Mucosa of stomach (tissue), 1 donor: ENCODE results near the gene HLA-DMA.

Experiments used
- H3K27me3 ChIP-seq: one replicate; pipeline ENCODE4 v1.7.0; 2013; ENCODE audit warnings: mild to moderate bottlenecking, low read length; ENCODE audit not compliant: control insufficient read depth, insufficient read depth
- H3K36me3 ChIP-seq: one replicate; pipeline ENCODE4 v1.7.0; 2013; ENCODE audit warnings: low read length; ENCODE audit not compliant: control insufficient read depth, insufficient read depth
- H3K4me1 ChIP-seq: one replicate; pipeline ENCODE4 v1.7.0; 2013; ENCODE audit warnings: mild to moderate bottlenecking, low read length; ENCODE audit not compliant: control insufficient read depth, insufficient read depth
- H3K4me3 ChIP-seq: one replicate; pipeline ENCODE4 v1.7.0; 2013; ENCODE audit warnings: low read length
- H3K9ac ChIP-seq: one replicate; pipeline ENCODE4 v1.7.0; 2013; ENCODE audit warnings: mild to moderate bottlenecking, low read length, moderate library complexity
- H3K9me3 ChIP-seq: one replicate; pipeline ENCODE4 v1.7.0; 2013; ENCODE audit warnings: mild to moderate bottlenecking, low read length, moderate library complexity; ENCODE audit not compliant: control insufficient read depth
- donor health status: Pancreatic carcinoma.

HLA-DMA gene

DNA sequence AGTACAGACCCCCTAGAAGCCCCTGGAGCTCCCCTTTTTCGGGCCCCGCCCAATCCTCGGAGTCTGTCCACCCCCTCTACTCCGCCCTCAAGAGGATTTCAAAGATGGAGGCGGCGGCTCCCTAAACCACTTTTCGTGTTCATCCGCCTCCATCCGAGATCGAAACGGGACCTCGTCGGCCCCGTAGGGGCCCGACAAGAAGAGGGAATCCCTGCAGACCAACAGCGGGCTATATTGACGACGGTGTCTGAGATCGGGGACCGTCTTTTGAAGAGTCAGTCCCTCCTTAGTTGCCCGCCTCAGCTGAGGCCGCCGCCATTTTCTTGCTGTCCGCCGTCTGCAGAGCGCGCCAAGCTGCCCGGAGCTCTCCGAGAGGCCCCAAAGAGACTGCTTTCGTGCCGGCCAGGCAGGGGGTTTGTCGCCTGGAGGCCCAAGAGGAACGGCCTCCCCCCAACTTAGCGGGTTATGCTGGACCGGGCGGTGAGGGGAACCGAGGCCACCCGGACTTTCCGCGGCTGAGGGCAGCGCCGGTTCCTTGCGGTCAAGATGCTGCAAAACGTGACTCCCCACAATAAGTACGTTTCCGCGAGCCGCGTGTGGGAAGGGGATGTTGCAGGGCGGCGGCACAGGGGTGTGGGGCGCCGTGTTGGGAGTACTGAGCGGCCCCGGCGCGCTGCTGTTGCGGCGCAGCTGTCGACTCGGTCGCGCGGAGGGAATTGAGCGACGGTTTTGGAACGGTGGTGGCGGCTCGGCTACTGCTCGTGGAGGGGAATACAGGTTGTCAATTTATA lies 19.7 kb upstream of the HLA-DMA start:
- Histone ChIP-seq H3K4me3 (peak overlapping the region; percentile 82), H3K9me3 (no peaks in the 10 kb centered on the region), H3K4me1 (peaks cover 34% of the 10 kb centered on the region), H3K9ac (peak overlapping the region; percentile 81), H3K36me3 (peaks cover 27% of the 10 kb centered on the region), H3K27me3 (no peaks in the 10 kb centered on the region)

DNA sequence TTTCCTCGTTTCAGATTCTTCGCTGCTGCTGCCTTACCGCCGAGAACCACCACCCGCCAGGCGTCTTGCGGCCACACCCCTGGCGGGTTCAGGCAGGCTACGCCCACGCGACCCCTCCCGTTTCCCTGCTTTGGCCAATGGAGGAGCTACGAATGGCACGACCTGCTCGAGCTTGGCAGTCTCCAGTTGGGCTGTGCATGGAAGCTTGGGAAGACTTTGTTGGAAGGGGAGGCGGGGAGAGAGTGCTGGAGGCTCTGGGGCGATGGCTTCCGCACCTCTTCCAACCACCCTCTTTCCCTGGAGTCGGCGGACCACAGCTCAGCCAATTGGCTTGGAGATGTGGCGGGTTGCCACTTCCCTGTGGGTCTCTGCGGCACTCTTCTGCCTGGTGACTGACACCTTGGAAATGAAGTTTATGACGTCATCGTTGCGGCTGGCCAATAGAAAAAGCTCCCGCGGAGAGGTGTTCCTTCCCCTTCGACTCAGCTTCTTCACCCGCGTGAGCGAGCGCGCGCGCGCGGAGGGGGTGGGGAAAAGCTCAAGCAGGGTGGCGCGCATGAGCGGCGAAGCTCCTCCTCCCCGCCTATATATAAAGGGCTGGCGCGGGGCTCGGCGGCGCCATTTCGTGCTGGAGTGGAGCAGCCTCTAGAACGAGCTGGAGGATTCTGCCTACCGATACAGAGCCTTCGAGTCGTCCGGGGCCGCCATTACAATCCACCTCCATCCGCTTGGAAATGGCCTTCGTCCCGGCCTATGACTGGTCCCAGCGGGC lies 18.9 kb upstream of the HLA-DMA start:
- Histone ChIP-seq H3K36me3 (peaks cover 25% of the 10 kb centered on the region), H3K4me3 (peak overlapping the region; percentile 82), H3K9me3 (no peaks in the 10 kb centered on the region), H3K27me3 (no peaks in the 10 kb centered on the region), H3K4me1 (peaks cover 34% of the 10 kb centered on the region), H3K9ac (peak overlapping the region; percentile 99)

DNA sequence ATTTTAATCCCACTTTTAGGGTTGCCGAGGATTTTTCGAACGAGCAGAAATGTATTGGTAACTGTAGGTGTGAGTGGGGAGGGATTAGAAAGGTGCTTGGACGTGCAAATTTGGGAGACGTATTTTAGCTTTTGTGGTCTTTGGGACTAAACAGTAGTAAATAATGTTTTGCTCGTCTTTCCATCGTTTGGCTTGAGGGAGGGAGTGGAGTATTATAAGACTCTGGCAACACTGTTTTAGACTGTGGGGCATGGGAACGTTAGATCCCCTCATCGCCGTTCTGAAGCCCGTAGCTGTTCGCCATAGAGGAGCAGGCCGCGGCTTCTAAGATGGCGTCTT lies 18.3 kb upstream of the HLA-DMA start:
- Histone ChIP-seq H3K4me3 (peak overlapping the region; percentile 77), H3K9me3 (no peaks in the 10 kb centered on the region), H3K4me1 (peaks cover 30% of the 10 kb centered on the region)

DNA sequence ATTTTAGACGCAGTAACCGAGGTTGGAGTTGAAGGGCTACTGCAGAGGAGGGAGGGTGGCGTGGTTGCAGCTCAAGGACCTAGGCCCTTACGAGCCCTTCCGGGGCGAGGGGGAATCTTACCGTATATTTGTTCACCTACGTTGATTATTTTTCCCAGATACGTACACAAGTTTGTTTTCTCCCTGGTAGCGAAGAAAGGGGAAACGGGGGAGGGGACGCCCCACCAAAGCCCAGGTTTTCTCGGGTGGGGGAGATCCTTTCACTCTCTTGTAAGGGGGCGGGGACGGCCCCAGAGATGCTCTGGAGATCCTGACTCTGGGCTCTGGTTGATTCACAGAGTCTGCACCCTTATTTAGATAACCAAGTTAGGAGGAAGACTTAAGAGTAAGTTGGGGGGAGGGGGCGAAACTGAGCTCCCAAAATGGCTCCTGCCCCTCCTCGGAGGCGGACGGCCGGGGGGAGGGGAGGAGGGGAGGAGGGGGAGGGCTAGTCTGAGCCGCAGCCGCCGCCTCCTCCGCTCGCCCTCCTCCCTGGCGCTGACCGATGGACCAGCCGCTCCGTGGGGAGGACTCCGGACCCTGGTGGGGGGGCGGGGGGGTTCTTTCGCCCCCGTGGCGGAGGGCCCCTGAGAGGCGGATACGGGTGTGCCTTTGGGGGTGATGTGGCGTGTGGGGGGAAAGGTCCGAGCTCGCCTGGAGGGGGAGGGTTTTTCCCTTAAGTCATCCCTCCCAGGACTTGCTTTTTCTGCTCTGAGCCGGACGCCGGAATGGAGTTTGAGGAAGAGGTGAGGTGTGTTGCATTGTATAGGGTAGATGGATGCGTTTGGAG lies 17.7 kb upstream of the HLA-DMA start:
- peaks cover 25% of the 10 kb centered on the region for H3K36me3 ChIP-seq
- peak overlapping the region; percentile 99 for H3K9ac ChIP-seq
- no peaks in the 10 kb centered on the region for H3K27me3 ChIP-seq
- H3K4me3 ChIP-seq, result peak overlapping the region; percentile 90
- H3K9me3 ChIP-seq, result no peaks in the 10 kb centered on the region
- H3K4me1 ChIP-seq, result peaks cover 24% of the 10 kb centered on the region

More for the DNA sequence above, 18.3 kb upstream of the HLA-DMA start:
- Histone ChIP-seq H3K36me3 (peaks cover 25% of the 10 kb centered on the region), H3K9ac (peak overlapping the region; percentile 99), H3K27me3 (no peaks in the 10 kb centered on the region)

DNA sequence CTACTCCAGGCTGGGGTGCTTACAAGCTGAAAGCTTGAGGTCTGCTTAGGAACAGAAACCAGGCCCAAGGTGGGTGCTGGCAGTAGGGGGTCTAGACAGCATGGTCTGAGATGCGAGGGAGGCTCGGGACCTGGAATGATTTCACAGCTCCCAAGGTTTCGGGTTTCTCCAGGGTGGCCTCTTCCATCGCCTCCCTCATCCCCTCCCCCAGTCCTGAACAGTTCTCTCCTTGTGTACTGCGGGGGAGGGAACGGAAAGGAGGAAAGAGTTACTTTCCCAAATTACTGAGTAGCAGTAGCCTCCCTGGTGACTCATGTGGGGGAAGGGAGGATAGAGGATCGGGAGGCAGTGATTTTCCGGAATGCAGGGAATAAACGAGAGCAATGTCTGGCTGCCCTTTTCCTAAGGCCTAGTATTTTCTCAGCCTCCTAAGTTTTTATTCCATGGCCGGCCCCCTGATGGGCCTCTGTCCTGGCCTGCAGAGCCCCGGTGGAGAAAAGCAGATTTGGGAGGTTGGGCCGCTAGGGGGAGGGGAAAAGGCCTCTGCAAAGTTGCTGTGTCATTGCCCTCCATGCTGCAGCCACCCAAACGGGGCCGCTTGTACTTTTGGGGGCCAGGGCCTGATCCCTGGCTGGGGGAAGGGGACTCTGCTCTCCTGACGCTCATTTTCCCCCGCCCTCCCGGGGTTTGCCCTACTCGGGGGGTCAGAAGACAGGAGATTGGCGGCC lies 17.0 kb upstream of the HLA-DMA start:
- peak overlapping the region; percentile 99 for H3K9ac ChIP-seq
- H3K9me3 ChIP-seq, result no peaks in the 10 kb centered on the region
- H3K4me1 ChIP-seq, result peaks cover 17% of the 10 kb centered on the region
- H3K36me3 ChIP-seq, result peaks cover 20% of the 10 kb centered on the region
- peak overlapping the region; percentile 90 for H3K4me3 ChIP-seq
- H3K27me3 ChIP-seq, result no peaks in the 10 kb centered on the region

DNA sequence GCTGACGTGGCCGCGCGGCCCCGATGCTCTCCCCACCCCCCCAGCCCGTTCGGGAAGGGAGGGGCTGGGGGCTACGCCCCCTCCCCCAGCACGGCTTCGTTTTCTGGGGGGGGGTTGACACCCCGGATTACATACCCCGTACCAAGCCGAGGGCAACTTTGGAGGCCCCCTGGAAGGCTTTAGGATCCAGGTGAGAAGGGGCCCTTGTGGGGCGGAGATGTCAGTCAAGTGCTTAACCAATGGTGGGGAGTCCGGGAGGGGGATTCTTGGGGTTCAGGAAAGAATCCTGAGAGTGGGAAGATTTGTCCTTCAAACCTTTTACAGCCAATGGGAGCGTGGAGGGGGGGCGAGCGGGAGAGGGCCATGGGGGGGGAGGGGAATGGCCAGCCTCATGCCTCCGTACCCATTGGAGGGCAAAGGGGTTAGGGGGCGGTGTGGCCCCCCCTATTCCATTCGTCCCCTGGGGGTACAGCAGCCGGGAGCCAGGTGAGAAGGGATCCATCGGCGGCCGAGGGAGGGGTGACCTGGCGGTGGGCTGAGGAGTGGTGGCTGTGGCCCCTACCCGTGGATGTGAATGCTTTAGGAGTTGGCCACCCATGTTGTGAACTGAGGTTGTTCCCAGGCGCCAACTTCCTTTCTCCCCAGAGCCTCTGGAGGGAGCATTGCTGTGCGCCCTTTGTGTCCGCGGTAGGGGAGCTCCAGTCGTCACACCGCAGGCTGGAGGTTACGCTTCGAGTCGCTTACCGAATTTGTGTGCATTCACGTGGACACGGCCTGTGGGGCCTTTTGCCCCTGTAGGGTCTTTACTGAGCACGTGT lies 16.2 kb upstream of the HLA-DMA start:
- Histone ChIP-seq H3K27me3 (no peaks in the 10 kb centered on the region), H3K9ac (peak overlapping the region; percentile 99), H3K36me3 (peaks cover 14% of the 10 kb centered on the region), H3K4me1 (peaks cover 16% of the 10 kb centered on the region), H3K4me3 (peak overlapping the region; percentile 90), H3K9me3 (no peaks in the 10 kb centered on the region)

DNA sequence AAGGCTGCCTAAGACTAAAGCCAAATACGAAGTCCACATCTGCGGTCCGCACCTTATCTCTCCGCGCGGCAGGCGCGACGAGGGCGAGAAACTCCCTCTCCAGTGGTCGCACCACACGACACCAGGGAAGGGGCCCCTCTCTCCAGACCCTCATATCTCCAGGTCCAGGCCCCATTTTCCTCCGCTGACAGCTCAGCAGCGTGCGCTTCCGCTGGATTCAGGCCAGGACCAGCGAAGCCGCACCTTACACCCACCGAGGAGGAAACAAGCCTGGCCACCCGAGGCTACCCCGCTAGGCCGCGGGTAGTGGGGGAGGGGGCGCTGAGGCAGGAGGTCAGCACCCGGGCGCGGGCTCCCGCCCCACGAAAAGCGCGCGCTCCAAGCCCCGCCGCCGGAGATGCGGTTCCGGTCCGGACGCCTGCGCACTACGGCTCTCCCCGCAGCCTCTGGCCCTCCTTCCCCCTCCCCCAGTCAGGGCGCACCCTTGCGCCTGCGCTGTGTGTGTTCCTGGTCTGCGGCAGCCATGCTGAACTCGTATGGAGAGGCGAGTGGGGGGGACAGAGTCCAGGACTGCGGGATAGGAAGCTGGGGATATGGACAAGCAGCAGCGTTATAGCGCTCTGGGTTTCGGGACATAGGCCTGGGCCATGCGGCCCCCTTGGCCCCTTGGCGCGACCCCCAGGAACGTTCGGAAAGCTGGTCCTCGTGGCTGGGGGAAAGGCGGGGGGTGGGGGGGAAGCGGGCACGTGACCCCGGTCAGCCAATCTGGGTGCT lies 15.4 kb upstream of the HLA-DMA start, which contains the start of gene BRD2:
Gene BRD2, plus strand, starts transcription at position 502 of the 774 bp plus-strand sequence. CDS start 4,305 bp downstream, outside the sequence.
- Histone ChIP-seq H3K36me3 (peaks cover 11% of the 10 kb centered on the region), H3K4me3 (peak within 1 kb of the TSS; percentile 90), H3K27me3 (no peaks in the 10 kb centered on the region), H3K9me3 (no peaks in the 10 kb centered on the region), H3K9ac (peak within 1 kb of the TSS; percentile 99), H3K4me1 (peaks cover 16% of the 10 kb centered on the region)

DNA sequence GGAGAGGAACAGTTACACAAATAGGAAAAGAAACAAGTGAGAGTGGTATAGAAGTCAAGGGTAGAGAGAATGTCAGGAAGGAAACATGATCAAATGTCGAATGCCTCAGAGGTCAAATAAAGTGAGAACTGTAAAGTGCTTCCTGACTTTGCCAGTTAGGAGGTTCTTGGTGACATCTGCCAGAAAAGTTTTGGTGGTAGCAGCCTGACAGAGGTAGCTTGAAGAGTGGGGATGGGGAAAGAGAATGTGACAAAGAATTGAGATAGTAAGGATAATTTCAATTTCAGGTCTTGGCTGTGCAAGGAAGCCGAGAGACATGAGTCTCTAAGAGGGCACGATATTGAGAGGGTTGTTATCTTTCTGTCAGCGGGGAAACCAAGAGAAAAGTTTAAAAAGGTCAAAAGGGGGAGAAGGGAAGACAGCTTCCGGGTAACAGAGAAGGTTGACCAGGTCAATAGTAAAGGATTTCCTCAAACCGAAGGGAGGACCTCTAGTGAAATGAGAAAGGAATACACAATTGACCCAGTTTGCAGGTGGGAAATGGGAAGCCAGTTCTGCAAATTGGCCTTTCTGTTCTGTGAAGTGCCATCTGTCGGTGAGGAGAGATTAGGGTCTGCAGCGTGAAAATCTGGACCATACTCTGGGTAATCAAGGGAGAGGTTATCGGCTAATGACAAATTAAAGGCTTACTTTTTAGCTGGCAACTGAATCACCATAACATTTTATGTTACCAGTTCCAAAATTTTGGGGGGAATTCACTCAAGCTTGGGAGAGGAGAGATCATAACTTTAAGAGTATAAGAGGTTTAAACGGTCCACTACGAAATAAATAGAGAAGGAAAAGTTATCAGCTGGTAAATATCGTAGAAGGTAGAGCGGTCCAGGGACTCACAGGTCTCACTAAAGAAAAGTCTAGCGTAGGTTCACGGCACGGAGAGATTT lies 14.5 kb upstream of the HLA-DMA start:
- Histone ChIP-seq H3K27me3 (no peaks in the 10 kb centered on the region), H3K9ac (peak overlapping the region; percentile 99), H3K36me3 (peaks cover 2% of the 10 kb centered on the region), H3K9me3 (no peaks in the 10 kb centered on the region), H3K4me1 (peaks cover 16% of the 10 kb centered on the region), H3K4me3 (peak overlapping the region; percentile 90)

DNA sequence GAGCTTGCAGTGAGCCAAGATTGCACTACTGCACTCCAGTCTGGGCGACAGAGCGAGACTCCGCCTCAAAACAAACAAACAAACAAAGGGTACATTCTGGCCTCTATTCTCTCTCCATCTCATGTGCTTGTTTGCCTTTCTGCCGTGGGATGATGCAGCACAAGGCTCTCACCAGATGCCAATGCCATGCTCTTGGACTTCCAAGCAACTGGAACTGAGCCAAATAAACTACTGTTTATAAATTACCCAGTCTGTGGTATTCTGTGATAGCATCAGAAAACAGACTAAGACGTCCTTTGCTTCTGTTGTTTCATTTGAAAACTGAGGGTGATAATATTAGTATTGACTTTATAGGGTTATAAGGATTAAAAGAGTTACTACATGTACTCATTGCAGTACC lies 11.9 kb upstream of the HLA-DMA start:
- H3K27me3 ChIP-seq, result no peaks in the 10 kb centered on the region
- H3K4me3 ChIP-seq, result no peak overlapping the region
- H3K9ac ChIP-seq, result no peak overlapping the region
- no peaks in the 10 kb centered on the region for H3K36me3 ChIP-seq
- no peaks in the 10 kb centered on the region for H3K9me3 ChIP-seq
- H3K4me1 ChIP-seq, result peaks cover 21% of the 10 kb centered on the region
